HG02763 (cell line): Measurements from ENCODE around the gene LMF2.
"Not testable (repeated sequence)": the region's sequence is repeated elsewhere in the genome, so short reads cannot be mapped to it uniquely, and the experiment has no call there.

Source experiments
- ATAC-seq: cut with Tn5 transposase; IDR thresholded peaks from one replicate; pipeline ENCODE4 v1.9.1; 2021; ENCODE audit warnings: mild to moderate bottlenecking, moderate library complexity; ENCODE audit not compliant: unreplicated experiment

Gene LMF2

DNA sequence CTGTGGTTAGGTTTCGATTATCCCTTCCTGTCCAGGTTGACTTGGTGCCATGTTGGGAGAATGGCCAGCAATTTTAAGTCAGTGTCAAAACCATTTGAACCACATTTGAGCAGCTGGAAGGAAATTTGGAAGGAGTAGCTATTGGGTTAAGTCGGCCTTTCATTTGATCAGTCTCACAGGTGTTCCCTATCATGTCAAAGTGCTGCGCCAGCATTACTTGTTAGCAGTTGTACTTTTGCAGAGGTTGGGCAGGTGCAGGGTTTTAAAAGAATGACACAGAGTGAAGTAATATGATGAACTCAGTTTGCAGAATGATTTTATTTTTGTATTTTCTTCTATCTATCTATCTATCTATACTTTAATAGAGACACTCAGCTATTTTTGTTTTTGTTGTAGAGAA lies 28.7 kb upstream of the LMF2 start:
- ATAC-seq = no peak

DNA sequence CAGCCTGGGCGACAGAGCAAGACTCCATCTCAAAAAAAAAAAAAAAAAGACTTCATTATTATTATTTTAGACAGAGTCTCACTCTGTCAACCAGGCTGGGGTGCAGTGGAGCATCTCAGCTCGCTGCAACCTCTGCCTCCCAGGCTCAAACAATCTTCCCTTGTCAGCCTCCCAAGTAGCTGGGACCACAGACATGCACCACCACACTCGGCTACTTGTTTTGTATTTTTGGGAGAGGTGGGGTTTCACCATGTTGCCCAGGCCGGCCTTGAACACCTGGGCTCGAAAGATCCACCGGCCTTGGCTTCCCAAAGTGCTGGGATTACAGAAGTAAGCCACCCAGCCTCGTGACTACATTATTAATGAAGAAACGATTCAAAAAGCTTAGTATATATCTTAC lies 27.6 kb upstream of the LMF2 start:
- ATAC-seq = no peak

DNA sequence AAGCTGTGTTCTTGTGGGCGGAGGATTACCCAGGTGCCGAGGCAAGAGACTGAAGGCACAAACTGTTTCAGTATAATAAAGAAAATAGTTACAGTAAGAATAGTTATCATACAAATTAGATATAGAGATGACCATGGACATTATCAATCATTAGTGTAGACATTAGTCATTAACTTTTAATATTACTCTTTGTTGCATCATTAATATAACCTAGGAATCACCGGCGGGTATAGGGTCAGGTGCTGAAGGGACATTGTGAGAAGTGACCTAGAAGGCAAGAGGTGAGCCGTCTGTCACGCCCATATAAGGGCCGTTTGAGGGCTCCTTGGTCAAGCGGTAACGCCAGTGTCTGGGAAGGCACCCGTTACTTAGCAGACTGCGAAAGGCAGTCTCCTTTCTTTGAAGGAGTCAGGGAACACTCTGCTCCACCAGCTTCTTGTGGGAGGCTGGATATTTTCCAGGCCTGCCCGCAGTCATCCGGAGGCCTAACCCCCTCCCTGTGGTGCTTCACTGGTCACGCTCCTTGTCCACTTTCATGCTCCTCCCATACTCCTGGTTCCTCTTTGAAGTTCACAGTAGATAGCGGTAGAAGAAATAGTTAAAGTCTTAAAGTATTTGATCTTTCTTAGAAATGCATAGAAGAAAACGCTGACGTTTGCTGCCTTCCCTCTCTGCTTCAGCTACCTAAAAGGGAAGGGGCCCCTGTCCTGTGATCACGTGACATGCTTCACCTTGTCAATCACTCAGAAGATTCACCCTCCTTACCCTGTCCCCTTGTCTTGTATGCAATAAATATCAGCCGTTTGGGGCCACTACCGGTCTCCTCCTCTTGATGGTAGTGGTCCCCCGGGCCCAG lies 26.6 kb upstream of the LMF2 start:
- ATAC-seq = not testable (repeated sequence)

DNA sequence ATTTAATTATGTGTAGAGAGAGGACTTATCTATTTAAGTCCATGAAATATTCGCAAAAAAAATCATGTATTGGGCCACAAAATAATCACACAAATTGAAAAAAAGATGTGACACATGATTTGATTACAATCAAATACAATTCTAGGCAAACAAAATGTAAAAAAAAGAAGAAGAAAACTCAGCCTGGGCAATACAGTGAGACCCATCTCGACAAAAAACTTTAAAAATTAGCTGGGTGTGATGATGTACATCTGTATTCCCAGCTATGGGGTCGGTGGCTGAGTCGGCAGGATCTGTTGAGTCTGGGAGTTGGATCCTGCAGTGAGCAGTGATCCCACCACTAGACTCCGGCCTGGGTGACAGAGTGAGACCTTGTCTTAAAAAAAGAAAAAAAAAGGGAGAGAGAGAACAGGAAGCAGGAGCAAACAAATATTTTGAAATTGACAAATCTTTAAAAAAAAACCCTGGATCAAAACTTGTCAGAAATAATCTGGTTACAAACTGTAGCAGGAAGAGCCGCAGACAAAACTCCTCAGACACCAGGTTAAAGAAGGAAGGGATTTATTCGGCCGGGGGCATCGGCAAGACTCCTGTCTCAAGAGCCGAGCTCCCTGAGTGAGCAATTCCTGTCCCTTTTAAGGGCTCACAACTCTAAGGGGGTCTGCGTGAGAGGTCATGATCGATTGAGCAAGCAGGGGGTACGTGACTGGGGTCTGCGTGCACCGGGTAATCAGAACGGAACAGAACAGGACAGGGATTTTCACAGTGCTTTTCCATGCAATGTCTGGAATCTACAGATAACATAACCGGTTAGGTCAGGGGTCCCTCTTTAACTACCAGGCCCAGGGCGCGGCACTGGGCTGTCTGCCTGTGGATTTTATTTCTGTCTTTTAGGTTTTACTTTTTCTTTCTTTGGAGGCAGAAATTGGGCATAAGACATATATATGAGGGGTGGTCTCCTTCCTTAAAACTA lies 25.6 kb upstream of the LMF2 start:
- no peak for ATAC-seq

DNA sequence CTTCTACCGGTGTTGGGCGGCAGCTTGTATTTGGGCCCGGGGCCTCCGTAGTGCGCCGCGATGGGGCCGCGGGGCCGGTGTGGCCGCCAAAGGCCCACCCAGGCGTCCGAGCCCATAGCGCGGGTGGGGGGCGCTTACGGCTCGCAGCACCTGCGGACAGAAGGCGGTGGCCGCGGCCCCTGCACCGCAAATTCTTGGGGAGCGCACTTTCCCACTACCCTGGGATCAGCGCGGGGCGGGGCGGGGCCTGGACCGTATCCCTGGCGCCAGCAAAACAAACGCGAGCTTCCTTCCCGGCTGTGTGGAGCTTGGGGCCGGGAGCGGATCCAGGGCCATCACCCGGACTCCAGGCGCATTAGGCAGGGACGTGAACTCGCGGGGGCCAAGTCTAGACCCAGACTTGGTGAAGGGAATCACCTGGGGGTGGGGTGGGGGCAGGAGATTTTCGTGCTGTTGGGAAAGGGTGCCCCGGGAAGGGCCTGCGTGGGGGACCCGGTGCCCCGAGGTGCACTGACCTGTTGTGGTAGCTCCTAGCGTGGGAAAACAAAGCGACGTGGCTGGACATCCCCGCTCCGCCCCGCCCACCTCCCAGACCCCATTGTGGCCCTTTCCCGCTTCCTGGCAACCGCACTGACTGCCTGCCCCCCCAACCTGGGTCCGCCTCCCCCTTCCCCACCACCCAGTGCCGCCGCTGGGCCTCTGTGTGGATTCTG lies 24.6 kb upstream of the LMF2 start:
- peak; percentile 4 for ATAC-seq

DNA sequence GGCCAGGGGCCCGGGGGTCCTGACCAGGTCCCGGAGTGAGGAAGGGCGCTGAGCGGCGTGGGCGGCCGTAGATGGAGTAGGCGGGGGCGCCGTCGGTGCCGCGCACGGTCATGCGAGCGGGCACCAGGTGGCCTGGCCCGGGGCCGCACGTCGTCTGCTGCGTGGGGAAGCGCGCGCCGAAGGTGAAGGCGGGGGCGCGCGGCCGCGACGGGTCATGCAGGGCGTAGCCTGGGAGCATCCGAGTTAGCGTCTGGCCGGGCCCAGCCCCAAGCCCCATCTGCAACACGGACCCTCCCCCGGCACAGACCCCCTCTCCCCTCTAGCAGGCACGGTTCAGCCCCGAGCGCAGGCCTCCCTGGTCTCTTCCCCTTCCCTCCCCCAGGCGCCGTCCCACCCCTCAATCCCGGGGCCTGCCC lies 24.1 kb upstream of the LMF2 start:
- peak; percentile 36 for ATAC-seq

DNA sequence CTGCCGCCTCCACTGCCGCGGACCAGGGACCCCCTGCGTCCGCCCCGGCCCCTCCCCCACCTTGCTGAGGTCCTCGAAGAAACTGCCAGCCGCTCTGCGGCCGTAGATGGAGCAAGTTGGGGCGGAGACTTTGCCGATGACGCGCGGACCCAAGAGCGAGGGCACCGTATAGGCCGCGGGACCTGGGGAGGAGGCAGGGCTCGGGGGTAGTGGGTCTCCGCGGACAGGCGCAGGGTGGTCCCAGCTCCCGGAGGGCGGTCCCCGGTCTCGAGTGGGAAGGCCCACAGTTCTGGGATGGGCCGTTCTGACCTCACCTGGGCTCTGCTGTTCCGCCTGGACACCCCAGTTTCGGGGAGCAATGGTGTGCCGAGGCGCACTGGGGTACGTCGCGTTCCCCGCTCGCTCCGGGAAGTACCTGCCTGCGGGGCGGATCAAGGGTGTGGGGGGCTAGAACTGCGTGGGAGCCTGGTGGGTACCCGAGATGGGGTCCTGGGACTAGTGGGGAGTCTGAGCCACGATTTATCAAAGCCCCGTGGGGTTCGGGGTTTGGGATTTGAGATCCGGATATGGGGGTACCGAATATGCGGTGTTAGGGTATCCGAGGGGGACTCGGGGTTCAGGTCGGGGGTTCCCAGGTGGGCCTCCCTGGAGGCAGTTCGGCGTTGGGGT lies 23.5 kb upstream of the LMF2 start:
- ATAC-seq = no peak

DNA sequence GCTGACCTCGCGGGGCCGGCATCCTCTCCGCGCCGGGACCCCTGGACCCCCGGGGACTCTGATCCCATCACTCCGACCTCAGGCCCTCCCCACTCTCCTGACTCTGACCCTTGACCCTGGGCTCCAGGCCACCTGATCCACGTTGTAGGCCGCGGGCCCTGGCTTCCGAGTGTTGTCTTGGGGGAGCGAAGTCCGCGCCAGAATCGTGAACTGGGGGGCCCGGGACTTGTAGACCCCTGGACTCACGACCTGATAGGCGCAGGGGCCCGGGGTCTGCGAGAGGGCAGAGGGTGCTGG lies 23.0 kb upstream of the LMF2 start:
- ATAC-seq = no peak

DNA sequence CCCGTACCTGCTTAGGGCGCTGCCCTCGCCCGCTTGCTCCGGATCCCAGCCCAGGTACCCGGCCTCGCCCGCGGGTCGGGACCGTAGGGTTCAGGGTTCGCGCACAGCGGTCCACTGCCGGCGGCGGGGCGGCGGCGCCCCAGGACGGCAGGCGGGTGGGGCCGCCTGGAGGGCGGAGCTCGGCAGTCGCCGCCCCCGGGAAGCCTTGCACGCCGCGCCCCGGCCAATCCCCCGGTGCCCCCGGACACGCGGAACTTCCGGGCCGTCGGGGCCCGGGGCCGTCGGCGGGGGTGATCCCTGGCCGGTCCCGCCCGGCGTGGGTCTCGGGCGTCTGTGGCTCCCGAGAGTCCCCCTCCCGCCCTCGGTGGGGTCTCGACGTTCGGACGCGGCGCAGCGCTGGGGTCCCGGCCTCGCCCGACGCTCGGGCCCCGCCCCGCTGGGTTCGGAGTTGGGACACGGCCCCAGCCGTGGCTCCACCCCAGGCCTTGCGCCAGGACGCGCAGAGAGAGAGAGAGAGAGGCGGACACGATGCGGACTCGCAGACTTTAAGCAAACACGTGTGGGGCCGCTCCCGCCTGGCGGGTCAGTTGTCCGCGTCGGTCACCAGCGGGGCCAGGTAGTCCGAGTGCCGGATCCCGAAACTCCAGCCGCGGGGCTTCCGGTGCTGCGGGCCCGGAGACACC lies 22.5 kb upstream of the LMF2 start, which contains the start of gene TYMP:
Gene TYMP (minus strand): TSS at position 116 of the 683 bp plus-strand sequence. CDS start 303 bp downstream, outside the sequence.
- peak; percentile 18 for ATAC-seq

DNA sequence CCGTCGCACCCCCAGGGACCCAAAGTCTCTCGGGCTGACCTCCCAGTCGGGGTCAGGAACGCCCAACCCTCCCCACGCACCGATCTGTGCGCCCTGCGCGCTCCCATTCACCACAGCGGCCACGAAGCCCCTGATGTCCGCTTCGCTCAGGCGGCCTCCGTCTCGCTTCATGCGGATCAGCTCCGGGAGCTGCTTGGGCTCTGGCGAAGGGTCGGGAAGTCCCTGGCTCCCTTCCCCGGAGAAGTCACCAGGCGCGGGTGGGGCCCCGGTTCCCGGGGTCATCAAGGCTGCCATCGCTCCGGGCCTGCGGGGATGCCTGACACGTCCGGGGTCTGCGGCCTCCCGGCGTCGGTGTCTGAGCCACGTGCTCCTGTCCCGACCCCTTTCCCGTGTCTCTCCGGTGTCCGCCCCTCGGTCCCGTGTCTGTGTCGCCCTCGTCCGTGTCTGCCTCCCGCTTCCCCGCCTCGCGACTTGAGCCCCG lies 22.0 kb upstream of the LMF2 start:
- ATAC-seq = no peak

DNA sequence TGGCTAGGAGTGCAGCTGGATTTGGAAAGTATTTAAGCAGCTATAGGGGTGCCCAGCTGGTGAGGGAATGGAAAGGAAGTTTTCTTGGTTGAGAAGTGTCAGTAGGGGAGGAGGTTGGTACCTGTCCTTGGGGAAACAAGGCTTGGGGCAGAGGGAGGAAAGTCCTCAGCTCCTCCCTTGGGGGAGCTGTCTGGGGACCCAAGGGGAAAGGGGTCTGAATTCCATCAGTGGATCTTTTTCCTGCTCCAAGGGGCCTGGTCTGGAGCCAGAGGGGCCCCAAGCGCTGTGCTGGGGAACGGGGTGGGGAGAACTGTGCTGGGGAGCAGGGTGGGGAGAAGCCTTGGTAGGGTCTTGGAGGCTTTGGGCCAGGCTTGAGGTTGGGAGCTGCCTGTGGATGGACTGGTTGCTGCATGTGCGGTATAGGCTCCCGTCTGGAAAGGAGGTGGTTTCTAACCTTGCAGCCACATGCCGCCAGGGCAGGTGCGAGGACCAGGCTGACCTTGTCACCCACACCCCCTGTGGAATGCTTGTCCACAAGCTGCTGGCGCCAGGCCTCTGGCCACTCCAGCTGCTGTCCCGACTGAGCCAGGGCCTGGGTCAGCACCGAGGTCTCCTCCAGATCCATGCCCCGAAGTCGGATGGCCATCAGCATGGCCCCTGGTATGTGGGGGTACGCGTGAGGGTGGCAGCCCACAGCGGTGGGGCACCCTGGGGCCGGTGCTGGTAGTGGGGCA lies 21.3 kb upstream of the LMF2 start:
- ATAC-seq = no peak

DNA sequence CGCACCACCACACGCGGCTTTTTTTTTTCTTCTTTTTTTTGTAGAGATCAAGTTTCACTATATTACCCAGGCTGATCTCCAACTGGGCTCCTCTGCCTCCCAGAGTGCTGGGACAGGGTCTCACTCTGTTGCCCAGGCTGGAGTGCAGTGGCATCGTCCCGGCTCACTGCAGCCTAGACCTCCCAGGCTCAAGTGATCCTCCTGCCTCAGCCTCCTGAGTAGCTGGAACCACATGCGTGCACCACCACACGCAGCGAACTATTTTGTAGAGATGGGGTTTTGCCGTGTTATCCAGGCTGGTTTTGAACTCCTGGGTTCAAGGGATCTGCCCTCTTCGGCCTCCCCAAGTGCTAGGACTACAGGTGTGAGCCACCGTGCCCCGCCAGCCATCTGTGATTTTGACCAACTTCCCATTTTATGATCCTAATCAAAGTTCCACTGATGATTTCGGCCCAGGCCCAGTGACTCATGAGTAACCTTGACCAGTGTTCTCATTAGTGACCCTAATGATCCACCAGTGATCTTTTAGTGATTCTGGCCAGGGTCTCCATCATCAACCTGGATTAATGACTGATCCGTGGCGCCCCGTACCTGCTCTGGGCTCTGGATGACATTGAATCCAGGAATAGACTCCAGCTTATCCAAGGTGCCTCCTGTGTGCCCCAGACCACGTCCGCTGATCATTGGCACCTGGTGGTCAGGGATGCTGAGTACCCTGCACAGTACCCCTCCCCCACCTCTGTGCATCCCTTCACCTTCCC lies 20.6 kb upstream of the LMF2 start:
- no peak for ATAC-seq

DNA sequence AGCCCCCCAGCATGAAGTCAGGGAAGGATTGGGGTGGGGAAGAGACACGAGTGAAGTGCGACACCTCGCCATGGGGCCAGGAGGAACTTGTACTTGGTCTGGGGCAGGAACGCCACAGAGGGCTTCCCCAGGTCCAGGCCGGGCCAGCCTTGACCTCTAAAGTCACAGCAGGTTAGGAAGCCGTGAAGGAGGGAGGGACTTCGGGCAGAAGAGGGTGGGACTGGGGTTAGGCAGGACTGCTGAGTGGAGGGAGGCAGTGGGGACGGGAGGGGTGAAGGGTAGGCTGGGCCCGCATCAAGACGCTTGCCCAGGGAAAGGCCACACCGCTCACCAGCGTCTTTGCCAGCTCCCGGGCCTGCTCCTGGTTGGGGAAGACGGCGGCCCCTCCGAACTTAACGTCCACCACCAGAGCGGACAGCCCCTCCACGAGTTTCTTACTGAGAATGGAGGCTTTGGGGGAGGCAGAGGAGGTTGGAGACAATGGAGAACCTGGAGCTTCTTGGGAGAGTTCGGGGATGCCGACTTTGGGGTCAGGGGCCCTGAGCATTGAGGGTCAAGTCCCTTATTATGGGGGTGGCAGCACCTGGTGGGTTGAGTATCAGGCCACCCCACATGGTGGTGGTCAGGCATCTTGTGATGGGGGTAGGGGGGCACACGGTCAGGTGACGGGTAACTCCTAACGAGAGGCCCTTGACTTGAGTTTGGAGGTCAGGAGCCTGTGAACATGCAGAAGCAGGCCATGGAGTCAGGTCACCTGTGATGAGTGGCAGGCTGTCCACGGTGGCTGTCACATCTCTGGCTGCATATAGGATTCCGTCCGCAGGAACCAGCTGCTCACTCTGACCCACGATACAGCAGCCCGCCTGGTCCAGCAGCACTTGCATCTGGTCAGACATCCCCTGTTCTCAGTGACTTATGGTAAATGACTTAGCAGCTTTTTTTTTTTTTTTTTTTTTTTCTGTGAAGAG lies 19.6 kb upstream of the LMF2 start:
- ATAC-seq = no peak

DNA sequence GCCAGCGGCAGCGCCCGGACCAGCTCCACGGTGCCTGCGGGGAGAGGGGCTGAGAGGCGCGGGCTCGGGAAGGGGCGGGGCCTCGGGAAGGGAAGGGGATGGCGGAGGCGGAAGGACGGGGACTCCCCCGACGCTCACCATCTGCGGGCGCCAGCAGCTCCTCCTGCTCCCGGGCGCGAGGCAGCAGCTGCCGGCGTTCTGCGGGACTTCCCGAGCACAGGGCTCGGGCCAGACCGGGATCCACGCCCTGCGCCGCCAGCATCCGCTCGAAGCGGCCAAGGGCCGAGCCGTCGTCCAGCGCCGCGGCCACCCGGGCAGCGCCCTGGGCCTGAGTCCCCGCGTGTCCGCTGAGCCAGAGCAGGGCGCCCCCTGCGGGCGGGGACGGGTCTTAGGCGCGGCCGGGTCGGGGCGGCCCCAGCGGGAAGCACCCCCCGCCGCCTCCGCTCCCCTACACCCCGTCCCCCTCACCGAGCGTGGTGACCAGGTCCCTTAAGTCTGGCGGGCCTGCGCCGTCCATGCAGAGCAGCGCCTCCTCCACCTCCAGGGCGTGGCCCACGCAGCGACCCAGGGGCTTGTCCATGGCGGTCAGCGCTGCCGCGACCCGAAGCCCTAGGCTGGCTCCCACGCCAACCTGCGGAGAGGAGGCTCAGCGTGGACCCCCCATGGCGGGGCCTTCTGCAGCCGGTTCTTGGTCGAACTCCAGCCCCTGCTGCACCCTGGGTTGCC lies 18.8 kb upstream of the LMF2 start:
- ATAC-seq = peak; percentile 33

DNA sequence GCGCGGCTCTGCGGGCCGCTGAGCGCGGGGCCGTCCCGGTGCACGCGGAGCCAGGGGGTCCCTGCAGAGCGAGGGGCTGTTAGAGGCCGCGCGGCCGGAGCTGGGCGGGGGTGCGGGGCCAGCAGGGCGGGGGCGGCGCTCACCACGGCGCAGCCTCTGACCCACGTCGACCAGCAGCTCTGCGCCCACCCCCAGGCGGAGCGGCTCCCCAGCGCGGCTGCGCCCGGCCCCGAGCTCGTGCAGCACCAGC lies 18.3 kb upstream of the LMF2 start:
- ATAC-seq = peak; percentile 27

DNA sequence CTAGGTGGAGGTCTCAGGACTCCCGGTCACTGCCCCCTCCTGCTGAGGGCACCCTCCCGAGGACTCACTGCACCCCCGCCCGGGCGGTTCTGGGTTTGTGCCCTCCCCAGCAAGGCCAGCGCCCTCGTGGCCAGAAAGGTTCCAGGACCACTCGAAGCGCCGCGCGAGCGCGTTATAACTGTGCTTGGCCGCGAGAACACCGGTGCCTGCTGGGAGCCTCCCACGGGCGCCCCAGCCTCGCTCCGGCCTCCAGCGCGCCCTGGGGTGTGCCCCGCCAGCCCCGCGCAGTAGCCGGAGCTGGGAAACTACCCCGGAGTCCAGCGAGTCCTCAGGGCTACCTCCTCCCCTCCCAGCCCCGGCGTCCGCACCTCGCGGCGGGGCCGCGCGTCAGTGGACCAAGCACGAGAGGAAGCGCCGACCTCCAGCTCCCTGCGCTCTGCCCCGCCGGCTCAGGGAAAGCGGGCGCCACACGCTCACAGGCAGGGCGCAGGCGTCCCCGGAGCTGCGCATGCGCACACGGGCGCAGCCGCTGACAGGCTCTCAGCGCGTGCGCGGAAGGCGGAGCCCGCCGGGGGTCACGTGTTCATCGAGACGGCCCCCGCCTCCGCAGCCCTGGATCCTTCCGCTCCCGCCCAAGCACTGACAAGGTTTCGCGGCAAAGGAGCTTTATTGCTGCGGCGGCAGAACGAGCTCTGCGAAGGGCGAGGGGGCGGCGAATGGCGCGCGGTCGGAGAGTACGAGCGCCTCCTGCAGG lies 17.8 kb upstream of the LMF2 start, which contains the start of gene SCO2:
Gene SCO2 (minus strand): TSS at position 495 of the 754 bp plus-strand sequence. CDS start 1,187 bp downstream, outside the sequence.
- ATAC-seq = peak; percentile 41
